ENCODE measurements around the gene DNAJC27. TPM values are rescaled to one million over a fixed set of nuclear protein-coding genes. Genes with fewer than 3 reads are reported as not detected.

The DNAJC27 gene
- polyA plus RNA-seq, 1 of the 3 experiments (the other 2 are of a cell fraction), result 2.4 TPM

GRCh38 chr2:24945907-24946306, 25.8 kb downstream of the DNAJC27 start:
- ChIA-PET POLR2A (no interaction called here), CTCF (interaction anchor here (1.4 to 2.6 kb wide), 2 partner anchors 30 to 536 kb away, joined by 3 to 11 read pairs; no protein-coding TSS in a partner anchor)
- H3F3A ChIP-seq (replicated peaks; ENCODE audit: insufficient read depth), result no peaks in the 10 kb centered on the region
- H3K4me3 ChIP-seq (ENCODE audit: low read depth in 2 of 2, low read length in 1 of 2), result no peak overlapping the region
- H2AFZ ChIP-seq (ENCODE audit: low read depth), result no peak overlapping the region
- no peak overlapping the region for H3K4me2 ChIP-seq
- H3K9me2 ChIP-seq, result no peaks in the 10 kb centered on the region
- no peak overlapping the region for H3K9ac ChIP-seq
- H3K36me3 ChIP-seq (replicated peaks in 1 of 2; ENCODE audit: control insufficient read depth in 1 of 2, insufficient read depth in 2 of 2, low read length in 1 of 2), result peaks cover 32 to 58% of the 10 kb centered on the region in 2 experiments
- H3K9me3 ChIP-seq, result no peaks in the 10 kb centered on the region
- no peaks in the 10 kb centered on the region for H3K79me2 ChIP-seq (ENCODE audit: insufficient read depth)
- H3K27ac ChIP-seq (ENCODE audit: low read depth in 2 of 2, low read length in 1 of 2), result no peak overlapping the region
- 87% methylated on average over 4 of the region's 4 CpGs for WGBS (ENCODE audit: low lambda C conversion rate)
- no peaks in the 10 kb centered on the region for H4K20me1 ChIP-seq (ENCODE audit: insufficient read depth)
- H3K27me3 ChIP-seq (ENCODE audit: insufficient read depth), result no peaks in the 10 kb centered on the region
- DNase-seq, result no peak
- no peaks in the 10 kb centered on the region for H3K4me1 ChIP-seq (ENCODE audit: control insufficient read depth in 1 of 2, insufficient read depth in 2 of 2, low read depth in 1 of 2, low read length in 1 of 2)
- TF ChIP-seq FOSL2 (IDR thresholded peaks at IDR 0.05; ENCODE audit: borderline replicate concordance, low read depth) (no peak), EZH2phosphoT487 (IDR thresholded peaks at IDR 0.05; ENCODE audit: borderline replicate concordance, low read depth) (no peak), FOXM1 (IDR thresholded peaks at IDR 0.05; ENCODE audit: low read depth) (no peak), YY1 (IDR thresholded peaks at IDR 0.05; ENCODE audit: low read depth) (no peak), EP300 (IDR thresholded peaks at IDR 0.05; ENCODE audit: borderline replicate concordance in 1 of 2, low read depth in 1 of 2, low read length in 1 of 2) (no peak), GATA2 (CRISPR knock-in tag; IDR thresholded peaks at IDR 0.05) (no peak), GABPA (IDR thresholded peaks at IDR 0.05; ENCODE audit: low read depth) (no peak), FOXJ3 (CRISPR knock-in tag; IDR thresholded peaks at IDR 0.05) (no peak), ELF1 (IDR thresholded peaks at IDR 0.05) (no peak), POLR2AphosphoS5 (IDR thresholded peaks at IDR 0.05; ENCODE audit: low read depth, low read length) (no peak), SMC3 (IDR thresholded peaks at IDR 0.05; ENCODE audit: low read depth, low read length) (no peak)

- Histone ChIP-seq H3K36me3 (replicated peaks in 1 of 2; ENCODE audit: control insufficient read depth in 1 of 2, insufficient read depth in 2 of 2, low read length in 1 of 2) (peaks cover 18 to 40% of the 10 kb centered on the region in 2 experiments), H3K27me3 (ENCODE audit: insufficient read depth) (no peaks in the 10 kb centered on the region), H4K20me1 (ENCODE audit: insufficient read depth) (no peaks in the 10 kb centered on the region), H3K79me2 (ENCODE audit: insufficient read depth) (no peaks in the 10 kb centered on the region), H3K4me3 (ENCODE audit: low read depth in 2 of 2, low read length in 1 of 2) (no peak overlapping the region), H3F3A (replicated peaks; ENCODE audit: insufficient read depth) (no peaks in the 10 kb centered on the region), H3K9me2 (no peaks in the 10 kb centered on the region), H3K27ac (ENCODE audit: low read depth in 2 of 2, low read length in 1 of 2) (no peak overlapping the region), H3K9me3 (no peaks in the 10 kb centered on the region), H3K4me2 (no peak overlapping the region), H2AFZ (ENCODE audit: low read depth) (no peak overlapping the region), H3K9ac (no peak overlapping the region), H3K4me1 (ENCODE audit: control insufficient read depth in 1 of 2, insufficient read depth in 2 of 2, low read depth in 1 of 2, low read length in 1 of 2) (no peaks in the 10 kb centered on the region)
- CTCF ChIA-PET, result interaction anchor here (1.3 to 2.6 kb wide), 2 partner anchors 32 to 284 kb away, joined by 4 to 11 read pairs; no protein-coding TSS in a partner anchor
- TF ChIP-seq IRF3 (IDR thresholded peaks at IDR 0.05; ENCODE audit: low read depth, low read length) (no peak), FOSL2 (IDR thresholded peaks at IDR 0.05; ENCODE audit: borderline replicate concordance, low read depth) (no peak), ZBTB33 (IDR thresholded peaks at IDR 0.05; ENCODE audit: borderline replicate concordance, low read depth) (no peak), SIN3A (IDR thresholded peaks at IDR 0.05; ENCODE audit: borderline replicate concordance, low read depth, low read length) (no peak), TCF12 (IDR thresholded peaks at IDR 0.05) (no peak), CTCF (IDR thresholded peaks at IDR 0.05) (no peak), MXI1 (IDR thresholded peaks at IDR 0.05; ENCODE audit: low read depth, low read length) (no peak), USF1 (IDR thresholded peaks at IDR 0.05; ENCODE audit: borderline replicate concordance, low read depth) (no peak)
- WGBS (ENCODE audit: low lambda C conversion rate), result 87% methylated on average over 7 of the region's 7 CpGs
- POLR2A ChIA-PET, result no interaction called here
- no peak for DNase-seq
These were observed 28.2 kb downstream of the DNAJC27 start for GRCh38 chr2:24943427-24944053.
